CD1c-positive myeloid dendritic cell (primary cell): Measurements from ENCODE around the gene MID2.
"Not testable (repeated sequence)": the region's sequence is repeated elsewhere in the genome, so short reads cannot be mapped to it uniquely, and the experiment has no call there.

Experiments used
- DNase-seq: peaks from one replicate; pipeline ENCODE4 v3.0.0-alpha.2; 2016; ENCODE audit errors: extremely low spot score

MID2 gene

DNA sequence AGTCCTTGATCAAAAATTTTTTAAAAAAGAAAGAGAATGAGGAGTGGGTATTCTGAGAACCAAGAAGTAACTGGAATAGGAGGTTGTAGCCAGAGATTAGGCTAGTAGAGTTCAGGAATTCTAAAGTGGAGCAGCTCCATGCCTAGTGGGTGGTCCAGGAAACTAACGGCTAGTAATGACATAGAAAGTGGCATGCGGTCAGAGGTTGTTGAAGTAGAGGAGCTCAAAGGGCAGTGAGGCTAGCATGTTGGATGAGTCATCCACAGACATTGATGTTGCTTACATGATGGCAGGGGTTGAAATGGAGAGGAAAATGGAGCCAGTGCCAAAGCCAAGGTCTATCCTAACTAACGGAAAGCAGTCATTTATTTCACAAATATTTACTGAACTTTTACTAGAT, 114.4 kb downstream of the MID2 start:
- DNase-seq: no peak

DNA sequence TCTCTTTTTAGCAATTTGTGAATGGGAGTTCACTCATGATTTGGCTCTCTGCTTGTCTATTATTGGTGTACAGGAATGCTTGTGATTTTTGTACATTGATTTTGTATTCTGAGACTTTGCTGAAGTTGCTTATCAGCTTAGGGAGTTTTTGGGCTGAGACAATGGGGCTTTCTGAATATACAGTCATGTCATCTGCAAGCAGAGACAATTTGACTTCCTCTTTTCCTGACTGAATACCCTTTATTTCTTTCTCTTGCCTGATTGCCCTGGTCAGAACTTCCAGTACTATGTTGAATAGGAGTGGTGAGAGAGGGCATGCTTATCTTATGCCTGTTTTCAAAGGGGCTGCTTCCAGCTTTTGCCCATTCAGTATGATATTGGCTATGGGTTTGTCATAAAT, 129.7 kb downstream of the MID2 start:
- DNase-seq: not testable (repeated sequence)

DNA sequence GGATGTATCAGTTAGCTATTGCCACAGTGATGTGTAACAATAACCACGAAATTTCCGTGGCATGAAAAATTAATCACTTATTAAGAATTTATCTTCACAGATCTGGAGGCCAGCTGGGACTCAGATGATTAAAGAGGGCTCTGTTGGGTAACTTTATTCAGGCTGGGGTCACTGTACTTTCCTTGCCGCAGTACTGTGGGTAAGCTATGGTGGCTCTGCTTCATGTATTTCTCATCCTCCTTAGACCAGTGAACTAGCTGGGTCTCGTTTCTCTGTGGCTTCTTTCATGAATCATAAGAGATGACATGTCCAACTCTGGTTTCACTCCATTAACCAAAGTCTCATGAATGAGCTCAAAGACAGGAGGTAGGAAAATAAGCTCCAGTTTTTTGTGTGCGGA, 143.0 kb downstream of the MID2 start:
- no peak for DNase-seq

DNA sequence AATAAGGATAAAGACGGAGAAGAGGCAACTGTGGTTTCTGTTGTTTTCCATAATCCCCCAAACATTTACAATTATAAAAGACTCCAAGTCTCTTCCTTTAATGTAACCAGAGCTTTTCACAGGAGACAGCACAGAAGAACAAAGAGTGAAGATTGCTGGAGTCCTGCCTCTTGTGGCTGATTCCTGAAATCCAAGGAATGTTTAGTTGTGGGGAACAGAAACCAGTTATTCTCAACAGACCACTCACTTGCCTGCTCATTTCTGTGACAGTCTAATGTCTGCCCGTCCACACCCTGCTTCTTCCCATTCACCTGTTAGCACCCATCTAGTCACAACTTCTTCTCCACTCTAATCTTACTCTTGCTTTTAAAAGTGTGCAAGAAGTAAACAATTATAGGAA, 144.4 kb downstream of the MID2 start:
- DNase-seq: no peak

DNA sequence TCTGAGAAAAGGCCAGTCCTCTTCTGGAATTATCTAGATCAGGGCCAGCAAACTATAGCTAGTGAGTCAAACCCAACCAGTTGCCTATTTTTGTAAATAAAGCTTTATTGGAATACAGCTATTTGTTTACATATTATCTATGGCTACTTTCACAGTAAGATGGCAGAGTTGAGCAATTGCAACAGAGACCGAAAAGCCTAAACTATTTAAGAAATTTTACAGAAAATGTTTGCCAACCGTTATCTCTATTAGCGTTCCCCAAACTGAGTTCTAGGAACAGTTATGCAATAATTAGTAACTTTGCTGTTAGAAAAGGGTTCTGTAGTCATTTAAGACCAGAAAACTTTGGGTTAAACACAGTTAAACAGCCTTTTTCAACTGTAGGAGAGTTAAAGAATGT, 146.0 kb downstream of the MID2 start:
- DNase-seq: no peak
